ENCODE data around the gene DTWD1. TPM values are rescaled to one million over a fixed set of nuclear protein-coding genes. Genes with fewer than 3 reads are reported as not detected.
"Not testable (repeated sequence)": the region's sequence is repeated elsewhere in the genome, so short reads cannot be mapped to it uniquely, and the experiment has no call there.

DTWD1 gene
- total RNA-seq, 1 donor from 2014 or later: 13.3 TPM

GRCh38 chr15:49692514-49693090 is 71.8 kb downstream of the DTWD1 start:
- intact Hi-C loops (cut with DNase I): no loop called here

GRCh38 chr15:49693498-49693897 is 72.7 kb downstream of the DTWD1 start:
- Histone ChIP-seq H3K9me3 (no peaks in the 10 kb centered on the region), H3K4me3 (no peak overlapping the region), H3K36me3 (no peaks in the 10 kb centered on the region), H3K27me3 (no peaks in the 10 kb centered on the region), H3K27ac (no peak overlapping the region), H3K4me1 (no peaks in the 10 kb centered on the region)
- TF ChIP-seq POLR2A (IDR thresholded peaks at IDR 0.05): no peak
- TF ChIP-seq POLR2AphosphoS5 (IDR thresholded peaks at IDR 0.05; ENCODE audit: insufficient read depth in 1 of 2, low read depth in 1 of 2): no peak
- intact Hi-C loops (cut with DNase I): no loop called here
- DNase-seq (ENCODE audit: extremely low spot score in 2 of 2): no peak

More at GRCh38 chr15:49692514-49693090, 71.8 kb downstream of the DTWD1 start:
- Histone ChIP-seq H3K27me3 (no peaks in the 10 kb centered on the region), H3K4me3 (no peak overlapping the region), H3K27ac (no peak overlapping the region), H3K36me3 (no peaks in the 10 kb centered on the region), H3K4me1 (no peaks in the 10 kb centered on the region), H3K9me3 (no peaks in the 10 kb centered on the region)
- DNase-seq (ENCODE audit: extremely low spot score in 2 of 2): no peak
- no peak for TF ChIP-seq POLR2AphosphoS5 (IDR thresholded peaks at IDR 0.05; ENCODE audit: insufficient read depth in 1 of 2, low read depth in 1 of 2)
- TF ChIP-seq CTCF (IDR thresholded peaks at IDR 0.05): no peak

DNA sequence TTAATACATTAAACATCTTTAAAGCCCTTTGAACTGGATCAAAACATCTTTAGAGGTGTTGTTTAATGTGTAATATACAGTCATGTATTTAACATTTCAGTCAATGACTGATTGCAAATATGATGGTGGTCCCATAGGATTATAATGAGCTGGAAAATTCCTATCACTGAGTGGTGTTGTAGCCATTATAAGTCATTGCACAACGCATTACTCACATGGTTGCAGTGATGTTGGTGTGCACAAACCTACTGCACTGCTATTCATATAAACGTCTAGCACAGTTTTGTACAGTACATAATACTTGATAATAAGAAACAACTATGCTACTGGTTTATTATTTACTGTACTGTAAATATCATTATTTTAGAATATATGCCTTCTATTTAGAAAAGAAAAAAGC is 75.6 kb downstream of the DTWD1 start:
- intact Hi-C loops (cut with DNase I): no loop called here
- Histone ChIP-seq H3K36me3 (no peaks in the 10 kb centered on the region), H3K4me3 (no peak overlapping the region), H3K27ac (no peak overlapping the region), H3K27me3 (no peaks in the 10 kb centered on the region), H3K4me1 (no peaks in the 10 kb centered on the region), H3K9me3 (no peaks in the 10 kb centered on the region)
- no peak for DNase-seq (ENCODE audit: extremely low spot score in 2 of 2)
- TF ChIP-seq POLR2A (IDR thresholded peaks at IDR 0.05): no peak
- TF ChIP-seq POLR2AphosphoS5 (IDR thresholded peaks at IDR 0.05; ENCODE audit: insufficient read depth in 1 of 2, low read depth in 1 of 2): no peak
- no peak for TF ChIP-seq CTCF (IDR thresholded peaks at IDR 0.05)

- TF ChIP-seq POLR2A (IDR thresholded peaks at IDR 0.05): no peak
- no peak for TF ChIP-seq CTCF (IDR thresholded peaks at IDR 0.05)
- TF ChIP-seq POLR2AphosphoS5 (IDR thresholded peaks at IDR 0.05; ENCODE audit: insufficient read depth in 1 of 2, low read depth in 1 of 2): no peak
- Histone ChIP-seq H3K9me3 (no peaks in the 10 kb centered on the region), H3K4me1 (no peaks in the 10 kb centered on the region), H3K4me3 (no peak overlapping the region), H3K27ac (no peak overlapping the region), H3K36me3 (no peaks in the 10 kb centered on the region), H3K27me3 (no peaks in the 10 kb centered on the region)
- no peak for DNase-seq (ENCODE audit: extremely low spot score in 2 of 2)
- intact Hi-C loops (cut with DNase I): no loop called here
Measured at GRCh38 chr15:49697121-49697520, 76.3 kb downstream of the DTWD1 start.

DNA sequence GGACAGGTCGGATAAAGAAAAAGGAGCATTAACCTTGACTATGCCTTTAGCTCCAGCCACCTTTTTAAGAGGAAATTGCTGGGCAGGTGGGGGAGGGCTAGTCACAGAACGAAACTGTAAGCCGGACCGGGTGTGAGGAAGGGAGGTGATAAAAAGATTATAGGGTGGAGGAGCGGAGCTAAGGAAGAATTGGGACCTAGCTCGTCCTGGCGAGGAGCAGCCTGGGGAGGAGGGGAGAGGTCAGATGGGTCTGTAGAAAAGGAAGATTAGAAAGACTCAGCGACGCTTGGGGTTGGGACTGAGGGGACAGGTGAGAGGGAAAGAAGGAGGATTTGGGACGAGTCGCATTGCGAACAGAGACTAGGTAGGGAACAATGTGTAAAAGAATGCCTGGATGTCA is 82.1 kb downstream of the DTWD1 start:
- H3K27me3 ChIP-seq; H3K27ac ChIP-seq; H3K4me3 ChIP-seq; H3K4me1 ChIP-seq; intact Hi-C loops (cut with DNase I); DNase-seq (ENCODE audit: extremely low spot score in 2 of 2); H3K9me3 ChIP-seq; H3K36me3 ChIP-seq: not testable (repeated sequence)

Other genes starting within 250 kb of the DTWD1 start
- 137 TPM for gene FGF7, start 197.8 kb upstream of the DTWD1 start, total RNA-seq
- gene FAM227B, start 230 bp upstream of the DTWD1 start, total RNA-seq: 2.9 TPM